ENCODE data around the gene DISC1.

DISC1 gene

GRCh38 chr1:231927431-231927830 is 300.8 kb downstream of the DISC1 start:
- Histone ChIP-seq H3K36me3 (ENCODE audit: control insufficient read depth in 1 of 2, insufficient read depth in 2 of 2, low read length in 2 of 2) (no peaks in the 10 kb centered on the region), H3K4me1 (ENCODE audit: control insufficient read depth in 1 of 2, insufficient read depth in 2 of 2, low read length in 2 of 2) (no peaks in the 10 kb centered on the region), H3K27ac (ENCODE audit: low read depth, low read length) (no peak overlapping the region)

GRCh38 chr1:231929311-231929710 is 302.7 kb downstream of the DISC1 start:
- H3K27ac ChIP-seq (ENCODE audit: low read depth, low read length), result no peak overlapping the region
- no peak overlapping the region for H3K4me3 ChIP-seq (ENCODE audit: low read depth in 1 of 2, low read length in 2 of 2)
- H3K36me3 ChIP-seq (ENCODE audit: control insufficient read depth in 1 of 2, insufficient read depth in 2 of 2, low read length in 2 of 2), result no peaks in the 10 kb centered on the region
- no peak overlapping the region for H3K9ac ChIP-seq (ENCODE audit: low read depth in 1 of 2, low read length in 2 of 2)
- H3K27me3 ChIP-seq (ENCODE audit: control insufficient read depth in 1 of 2, insufficient read depth in 2 of 2, low read length in 2 of 2), result no peaks in the 10 kb centered on the region
- no peaks in the 10 kb centered on the region for H3K4me1 ChIP-seq (ENCODE audit: control insufficient read depth in 1 of 2, insufficient read depth in 2 of 2, low read length in 2 of 2)
- peaks cover 6 to 12% of the 10 kb centered on the region in 2 donors for H3K9me3 ChIP-seq (ENCODE audit: control insufficient read depth in 1 of 2, low read length in 2 of 2)

More at GRCh38 chr1:231927431-231927830, 300.8 kb downstream of the DISC1 start:
- peaks cover 6 to 10% of the 10 kb centered on the region in 2 donors for H3K9me3 ChIP-seq (ENCODE audit: control insufficient read depth in 1 of 2, low read length in 2 of 2)
- no peaks in the 10 kb centered on the region for H3K27me3 ChIP-seq (ENCODE audit: control insufficient read depth in 1 of 2, insufficient read depth in 2 of 2, low read length in 2 of 2)
- no peak overlapping the region for H3K4me3 ChIP-seq (ENCODE audit: low read depth in 1 of 2, low read length in 2 of 2)
- H3K9ac ChIP-seq (ENCODE audit: low read depth in 1 of 2, low read length in 2 of 2), result no peak overlapping the region

GRCh38 chr1:231930257-231930947 is 303.8 kb downstream of the DISC1 start:
- no peaks in the 10 kb centered on the region for H3K36me3 ChIP-seq (ENCODE audit: control insufficient read depth in 1 of 2, insufficient read depth in 2 of 2, low read length in 2 of 2)
- H3K9me3 ChIP-seq (ENCODE audit: control insufficient read depth in 1 of 2, low read length in 2 of 2), result peaks cover 6 to 12% of the 10 kb centered on the region in 2 donors
- H3K4me3 ChIP-seq (ENCODE audit: low read depth in 1 of 2, low read length in 2 of 2), result no peak overlapping the region
- H3K4me1 ChIP-seq (ENCODE audit: control insufficient read depth in 1 of 2, insufficient read depth in 2 of 2, low read length in 2 of 2), result peaks cover 0 to 6% of the 10 kb centered on the region in 2 donors
- no peak overlapping the region for H3K27ac ChIP-seq (ENCODE audit: low read depth, low read length)
- H3K9ac ChIP-seq (ENCODE audit: low read depth in 1 of 2, low read length in 2 of 2), result no peak overlapping the region
- H3K27me3 ChIP-seq (ENCODE audit: control insufficient read depth in 1 of 2, insufficient read depth in 2 of 2, low read length in 2 of 2), result no peaks in the 10 kb centered on the region

- H3K4me3 ChIP-seq (ENCODE audit: low read depth in 1 of 2, low read length in 2 of 2), result no peak overlapping the region
- no peak overlapping the region for H3K9ac ChIP-seq (ENCODE audit: low read depth in 1 of 2, low read length in 2 of 2)
- H3K27ac ChIP-seq (ENCODE audit: low read depth, low read length), result no peak overlapping the region
- peaks cover 6 to 12% of the 10 kb centered on the region in 2 donors for H3K9me3 ChIP-seq (ENCODE audit: control insufficient read depth in 1 of 2, low read length in 2 of 2)
- peaks cover 0 to 6% of the 10 kb centered on the region in 2 donors for H3K4me1 ChIP-seq (ENCODE audit: control insufficient read depth in 1 of 2, insufficient read depth in 2 of 2, low read length in 2 of 2)
- H3K27me3 ChIP-seq (ENCODE audit: control insufficient read depth in 1 of 2, insufficient read depth in 2 of 2, low read length in 2 of 2), result no peaks in the 10 kb centered on the region
- no peaks in the 10 kb centered on the region for H3K36me3 ChIP-seq (ENCODE audit: control insufficient read depth in 1 of 2, insufficient read depth in 2 of 2, low read length in 2 of 2)
Observed at GRCh38 chr1:231931146-231931545, 304.6 kb downstream of the DISC1 start.

GRCh38 chr1:231931846-231932454 is 305.4 kb downstream of the DISC1 start:
- no peak overlapping the region for H3K27ac ChIP-seq (ENCODE audit: low read depth, low read length)
- H3K9me3 ChIP-seq (ENCODE audit: control insufficient read depth in 1 of 2, low read length in 2 of 2), result peaks cover 6 to 12% of the 10 kb centered on the region in 2 donors
- no peaks in the 10 kb centered on the region for H3K36me3 ChIP-seq (ENCODE audit: control insufficient read depth in 1 of 2, insufficient read depth in 2 of 2, low read length in 2 of 2)
- H3K9ac ChIP-seq (ENCODE audit: low read depth in 1 of 2, low read length in 2 of 2), result no peak overlapping the region
- no peak overlapping the region for H3K4me3 ChIP-seq (ENCODE audit: low read depth in 1 of 2, low read length in 2 of 2)
- peaks cover 0 to 6% of the 10 kb centered on the region in 2 donors for H3K4me1 ChIP-seq (ENCODE audit: control insufficient read depth in 1 of 2, insufficient read depth in 2 of 2, low read length in 2 of 2)
- no peaks in the 10 kb centered on the region for H3K27me3 ChIP-seq (ENCODE audit: control insufficient read depth in 1 of 2, insufficient read depth in 2 of 2, low read length in 2 of 2)

- Histone ChIP-seq H3K4me3 (ENCODE audit: low read depth in 1 of 2, low read length in 2 of 2) (no peak overlapping the region), H3K27ac (ENCODE audit: low read depth, low read length) (no peak overlapping the region), H3K9me3 (ENCODE audit: control insufficient read depth in 1 of 2, low read length in 2 of 2) (peaks cover 6 to 12% of the 10 kb centered on the region in 2 donors), H3K36me3 (ENCODE audit: control insufficient read depth in 1 of 2, insufficient read depth in 2 of 2, low read length in 2 of 2) (no peaks in the 10 kb centered on the region), H3K4me1 (ENCODE audit: control insufficient read depth in 1 of 2, insufficient read depth in 2 of 2, low read length in 2 of 2) (peaks cover 0 to 6% of the 10 kb centered on the region in 2 donors), H3K27me3 (ENCODE audit: control insufficient read depth in 1 of 2, insufficient read depth in 2 of 2, low read length in 2 of 2) (no peaks in the 10 kb centered on the region), H3K9ac (ENCODE audit: low read depth in 1 of 2, low read length in 2 of 2) (no peak overlapping the region)
Observed at GRCh38 chr1:231933711-231934626, 307.4 kb downstream of the DISC1 start.

GRCh38 chr1:231934797-231935196 is 308.2 kb downstream of the DISC1 start:
- H3K4me3 ChIP-seq (ENCODE audit: low read depth in 1 of 2, low read length in 2 of 2), result no peak overlapping the region
- no peak overlapping the region for H3K9ac ChIP-seq (ENCODE audit: low read depth in 1 of 2, low read length in 2 of 2)
- no peaks in the 10 kb centered on the region for H3K27me3 ChIP-seq (ENCODE audit: control insufficient read depth in 1 of 2, insufficient read depth in 2 of 2, low read length in 2 of 2)
- H3K36me3 ChIP-seq (ENCODE audit: control insufficient read depth in 1 of 2, insufficient read depth in 2 of 2, low read length in 2 of 2), result no peaks in the 10 kb centered on the region
- peaks cover 6 to 12% of the 10 kb centered on the region in 2 donors for H3K9me3 ChIP-seq (ENCODE audit: control insufficient read depth in 1 of 2, low read length in 2 of 2)
- H3K27ac ChIP-seq (ENCODE audit: low read depth, low read length), result no peak overlapping the region
- H3K4me1 ChIP-seq (ENCODE audit: control insufficient read depth in 1 of 2, insufficient read depth in 2 of 2, low read length in 2 of 2), result peaks cover 0 to 6% of the 10 kb centered on the region in 2 donors

- H3K27ac ChIP-seq (ENCODE audit: low read depth, low read length), result no peak overlapping the region
- no peaks in the 10 kb centered on the region for H3K36me3 ChIP-seq (ENCODE audit: control insufficient read depth in 1 of 2, insufficient read depth in 2 of 2, low read length in 2 of 2)
- H3K4me3 ChIP-seq (ENCODE audit: low read depth in 1 of 2, low read length in 2 of 2), result no peak overlapping the region
- H3K27me3 ChIP-seq (ENCODE audit: control insufficient read depth in 1 of 2, insufficient read depth in 2 of 2, low read length in 2 of 2), result no peaks in the 10 kb centered on the region
- H3K9me3 ChIP-seq (ENCODE audit: control insufficient read depth in 1 of 2, low read length in 2 of 2), result peaks cover 6 to 12% of the 10 kb centered on the region in 2 donors
- H3K4me1 ChIP-seq (ENCODE audit: control insufficient read depth in 1 of 2, insufficient read depth in 2 of 2, low read length in 2 of 2), result peaks cover 0 to 6% of the 10 kb centered on the region in 2 donors
- H3K9ac ChIP-seq (ENCODE audit: low read depth in 1 of 2, low read length in 2 of 2), result no peak overlapping the region
Observed at GRCh38 chr1:231935856-231936255, 309.3 kb downstream of the DISC1 start.

GRCh38 chr1:231936983-231937775 is 310.6 kb downstream of the DISC1 start:
- Histone ChIP-seq H3K9ac (ENCODE audit: low read depth in 1 of 2, low read length in 2 of 2) (no peak overlapping the region), H3K9me3 (ENCODE audit: control insufficient read depth in 1 of 2, low read length in 2 of 2) (peaks cover under 1 to 4% of the 10 kb centered on the region in 2 donors), H3K27ac (ENCODE audit: low read depth, low read length) (no peak overlapping the region), H3K36me3 (ENCODE audit: control insufficient read depth in 1 of 2, insufficient read depth in 2 of 2, low read length in 2 of 2) (no peaks in the 10 kb centered on the region), H3K27me3 (ENCODE audit: control insufficient read depth in 1 of 2, insufficient read depth in 2 of 2, low read length in 2 of 2) (no peaks in the 10 kb centered on the region), H3K4me1 (ENCODE audit: control insufficient read depth in 1 of 2, insufficient read depth in 2 of 2, low read length in 2 of 2) (peaks cover 0 to 6% of the 10 kb centered on the region in 2 donors), H3K4me3 (ENCODE audit: low read depth in 1 of 2, low read length in 2 of 2) (no peak overlapping the region)
